ENCODE data around the gene KLHL41. TPM values are rescaled to one million over a fixed set of nuclear protein-coding genes. Genes with fewer than 3 reads are reported as not detected.

The KLHL41 gene
- total and polyA plus RNA-seq, 10 of the 15 experiments (the other 5 are each of a cell fraction or from before 2014, with no cell fraction given), result 0.03 to 0.38 (median 0.10) TPM; not detected in 3

- BruUV-seq (replicated peaks), result TSS peak; percentile 83
- intact Hi-C loops (cut with micrococcal nuclease; ENCODE audit: unreplicated experiment), result no loop called here
- FAIRE-seq, result peak; percentile 93
- Histone ChIP-seq H3K79me2 (ENCODE audit: control insufficient read depth, insufficient read depth, low read length) (peaks cover 41% of the 10 kb centered on the region), H3K4me2 (ENCODE audit: control insufficient read depth, insufficient read depth) (peak within 1 kb of the TSS; percentile 50), H2AFZ (ENCODE audit: control insufficient read depth, low read depth, low read length) (peak within 1 kb of the TSS; percentile 99), H3K27ac (ENCODE audit: control insufficient read depth, insufficient read depth) (peak within 1 kb of the TSS; percentile 71), H3K4me3 (peak within 1 kb of the TSS; percentile 81), H3K4me1 (ENCODE audit: control insufficient read depth, insufficient read depth, low read length) (no peaks in the 10 kb centered on the region), H3K36me3 (ENCODE audit: control insufficient read depth in 2 of 2, insufficient read depth in 2 of 2, low read length in 1 of 2) (peaks cover 0 to 7% of the 10 kb centered on the region in 2 experiments; a peak in 2 of 4 replicates), H3K9me3 (replicated peaks; ENCODE audit: control insufficient read depth, insufficient read depth, low read length) (no peaks in the 10 kb centered on the region), H3K27me3 (replicated peaks in 1 of 2; ENCODE audit: control insufficient read depth in 2 of 2, insufficient read depth in 2 of 2, low read length in 1 of 2) (no peaks in the 10 kb centered on the region), H3K9ac (ENCODE audit: control insufficient read depth, insufficient read depth, low read length) (peak within 1 kb of the TSS; percentile 74), H4K20me1 (ENCODE audit: control insufficient read depth, insufficient read depth) (no peaks in the 10 kb centered on the region)
- CTCF ChIA-PET, result interaction anchor here (0.5 to 2.9 kb wide), 6 partner anchors 11 to 251 kb away, joined by 3 to 17 read pairs (median 6); partner anchors contain the start of genes METTL5 and PPIG
- SMC1A ChIA-PET (ENCODE audit: uncharacterized antibody, unreplicated experiment), result interaction anchor here (0.8 to 2.4 kb wide), 9 partner anchors 11 to 229 kb away, joined by 3 to 26 read pairs (median 3); partner anchors contain the start of gene PPIG
- under 1% methylated on average over 33 of the region's 33 CpGs for WGBS (ENCODE audit: insufficient coverage, insufficient replicate concordance, low lambda C conversion rate, missing lambda C conversion rate)
- DNase-seq (ENCODE audit: low read depth, low spot score), result peak; percentile 79
- POLR2A ChIA-PET, result interaction anchor here (0.6 to 3.3 kb wide), 6 partner anchors 11 to 470 kb away, joined by 3 to 25 read pairs (median 5); partner anchors contain the start of gene PPIG
- in situ Hi-C loops (cut with MboI), result no loop called here
- RAD21 ChIA-PET (ENCODE audit: unreplicated experiment), result interaction anchor here (0.7 to 3.2 kb wide), 7 partner anchors 11 to 361 kb away, joined by 3 to 21 read pairs (median 4); partner anchors contain the start of genes BBS5 and PPIG
- peak; percentile 98 for ATAC-seq
- no peak for TF ChIP-seq NR2C2 (IDR thresholded peaks at IDR 0.05; ENCODE audit: borderline replicate concordance, control insufficient read depth, insufficient read length, low read depth)
- peak; percentile 97 for TF ChIP-seq YY1 (IDR thresholded peaks at IDR 0.05; ENCODE audit: low read depth, low read length)
- peak; percentile 76 for TF ChIP-seq GABPA (IDR thresholded peaks at IDR 0.05; ENCODE audit: low read depth)
- peak; percentile 80 for TF ChIP-seq SREBF1 (IDR thresholded peaks at IDR 0.05; ENCODE audit: low read length)
- peak; percentile 47 to 86; a peak in 2 of 3 replicates for TF ChIP-seq EGR1 (IDR thresholded peaks at IDR 0.05; ENCODE audit: borderline replicate concordance in 1 of 2, low read depth in 2 of 2, low read length in 2 of 2)
- no peak; the same call in 1 of the 2 replicates for TF ChIP-seq RB1 (IDR thresholded peaks at IDR 0.05; ENCODE audit: borderline replicate concordance)
- TF ChIP-seq SMAD1 (IDR thresholded peaks at IDR 0.05; ENCODE audit: low read depth, partially characterized antibody), result no peak
- no peak for TF ChIP-seq ATF2 (IDR thresholded peaks at IDR 0.05; ENCODE audit: low read length)
- peak; percentile 77 for TF ChIP-seq MAX (IDR thresholded peaks at IDR 0.05; ENCODE audit: low read depth, low read length)
- no peak for TF ChIP-seq SMARCA5 (IDR thresholded peaks at IDR 0.05)
- peak; percentile 90 for TF ChIP-seq NR2C1 (IDR thresholded peaks at IDR 0.05)
- peak; percentile 82 for TF ChIP-seq RUNX3 (IDR thresholded peaks at IDR 0.05; ENCODE audit: low read length)
- TF ChIP-seq DPF2 (IDR thresholded peaks at IDR 0.05), result no peak
- no peak for TF ChIP-seq TCF12 (IDR thresholded peaks at IDR 0.05; ENCODE audit: low read depth, low read length)
- no peak for TF ChIP-seq BMI1 (IDR thresholded peaks at IDR 0.05; ENCODE audit: borderline replicate concordance)
- TF ChIP-seq PAX8 (IDR thresholded peaks at IDR 0.05), result no peak
- no peak for TF ChIP-seq RAD51 (IDR thresholded peaks at IDR 0.05)
- no peak for TF ChIP-seq CEBPZ (IDR thresholded peaks at IDR 0.05; ENCODE audit: low read depth, low read length)
- TF ChIP-seq ZNF217 (IDR thresholded peaks at IDR 0.05), result no peak
- TF ChIP-seq TAF1 (IDR thresholded peaks at IDR 0.05; ENCODE audit: borderline replicate concordance, low read depth, low read length), result no peak
Measured at GRCh38 chr2:169573160-169573973, 63.9 kb downstream of the KLHL41 start, which contains the start of gene FASTKD1. Gene FASTKD1, minus strand, starts transcription at chr2:169573865. Its CDS starts 1,836 bp downstream, at chr2:169572029.

Data from GM12878 (cell line).